ENCODE data around the gene PGS1.

The PGS1 gene

DNA sequence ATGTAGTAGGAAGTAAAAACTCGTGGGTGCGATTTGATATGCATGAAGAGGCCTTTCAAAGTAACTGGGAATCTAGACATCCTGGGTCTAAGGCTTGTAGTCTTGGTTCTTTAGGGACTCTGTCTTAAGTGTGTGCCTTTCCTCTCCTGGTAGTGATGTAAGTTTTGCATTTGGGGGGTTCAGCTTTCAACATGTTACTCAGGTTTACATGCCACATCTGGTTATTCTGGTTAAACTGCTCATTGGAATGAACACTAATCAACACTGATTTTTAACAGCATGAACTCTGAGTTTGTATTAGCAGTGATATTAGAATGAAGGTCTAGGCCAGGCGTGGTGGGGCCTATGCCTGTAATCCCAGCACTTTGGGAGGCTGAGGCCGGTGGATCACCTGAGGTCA, 15.1 kb downstream of the PGS1 start:
- DNase-seq (ENCODE audit: low read depth in 2 of 2) = no peak
- no peak overlapping the region for H3K4me3 ChIP-seq (replicated peaks in 1 of 2; ENCODE audit: low read depth in 2 of 2, low read length in 2 of 2)
- TF ChIP-seq, protein P1, sequence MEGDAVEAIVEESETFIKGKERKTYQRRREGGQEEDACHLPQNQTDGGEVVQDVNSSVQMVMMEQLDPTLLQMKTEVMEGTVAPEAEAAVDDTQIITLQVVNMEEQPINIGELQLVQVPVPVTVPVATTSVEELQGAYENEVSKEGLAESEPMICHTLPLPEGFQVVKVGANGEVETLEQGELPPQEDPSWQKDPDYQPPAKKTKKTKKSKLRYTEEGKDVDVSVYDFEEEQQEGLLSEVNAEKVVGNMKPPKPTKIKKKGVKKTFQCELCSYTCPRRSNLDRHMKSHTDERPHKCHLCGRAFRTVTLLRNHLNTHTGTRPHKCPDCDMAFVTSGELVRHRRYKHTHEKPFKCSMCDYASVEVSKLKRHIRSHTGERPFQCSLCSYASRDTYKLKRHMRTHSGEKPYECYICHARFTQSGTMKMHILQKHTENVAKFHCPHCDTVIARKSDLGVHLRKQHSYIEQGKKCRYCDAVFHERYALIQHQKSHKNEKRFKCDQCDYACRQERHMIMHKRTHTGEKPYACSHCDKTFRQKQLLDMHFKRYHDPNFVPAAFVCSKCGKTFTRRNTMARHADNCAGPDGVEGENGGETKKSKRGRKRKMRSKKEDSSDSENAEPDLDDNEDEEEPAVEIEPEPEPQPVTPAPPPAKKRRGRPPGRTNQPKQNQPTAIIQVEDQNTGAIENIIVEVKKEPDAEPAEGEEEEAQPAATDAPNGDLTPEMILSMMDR (IDR thresholded peaks at IDR 0.05; ENCODE audit: low read depth, low read length) = no peak

DNA sequence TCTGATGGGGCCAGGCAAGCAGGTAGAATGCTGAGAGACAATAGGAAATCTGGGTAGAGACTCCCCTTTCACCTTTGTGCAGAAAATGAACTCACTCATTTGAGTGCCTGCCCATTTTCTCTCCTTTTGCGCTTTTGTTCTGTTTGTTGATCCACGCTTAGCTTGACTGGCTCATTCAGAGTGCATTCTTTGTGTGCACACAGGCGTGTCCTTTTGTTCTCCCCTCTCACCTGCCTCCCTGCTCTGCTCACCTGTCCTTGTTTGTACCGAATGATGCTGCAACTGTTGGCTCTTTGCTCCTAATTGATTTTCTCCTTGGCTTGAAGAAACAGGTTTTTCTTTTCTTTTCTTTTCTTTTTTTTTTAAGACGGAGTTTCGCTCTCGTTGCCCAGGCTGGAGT, 15.8 kb downstream of the PGS1 start:
- no peak for DNase-seq (ENCODE audit: low read depth in 2 of 2)
- no peak overlapping the region for H3K4me3 ChIP-seq (replicated peaks in 1 of 2; ENCODE audit: low read depth in 2 of 2, low read length in 2 of 2)
- TF ChIP-seq, protein P1 (IDR thresholded peaks at IDR 0.05; ENCODE audit: low read depth, low read length) = no peak

DNA sequence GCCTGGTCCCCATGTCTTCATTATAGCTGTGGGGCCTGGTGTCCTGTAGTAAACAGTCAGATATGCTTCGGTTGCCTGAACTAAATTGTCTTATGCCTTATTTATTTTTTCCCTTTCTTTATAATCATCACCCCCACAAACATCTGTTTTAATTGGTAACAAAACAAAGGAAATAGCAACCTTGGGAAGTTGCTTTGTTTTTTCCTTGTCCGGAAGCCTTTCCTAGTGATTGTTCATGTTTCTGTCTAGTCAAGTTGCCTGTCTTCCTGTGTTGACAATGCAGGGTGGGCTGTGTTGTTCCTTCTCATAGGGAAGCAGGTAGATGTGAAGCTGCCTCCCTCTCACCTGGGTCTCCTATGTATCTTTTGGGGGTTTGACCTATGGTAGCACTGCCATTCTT, 16.7 kb downstream of the PGS1 start:
- H3K4me3 ChIP-seq (replicated peaks in 1 of 2; ENCODE audit: low read depth in 2 of 2, low read length in 2 of 2) = no peak overlapping the region
- DNase-seq (ENCODE audit: low read depth in 2 of 2) = no peak
- TF ChIP-seq, protein P1 (IDR thresholded peaks at IDR 0.05; ENCODE audit: low read depth, low read length) = no peak

DNA sequence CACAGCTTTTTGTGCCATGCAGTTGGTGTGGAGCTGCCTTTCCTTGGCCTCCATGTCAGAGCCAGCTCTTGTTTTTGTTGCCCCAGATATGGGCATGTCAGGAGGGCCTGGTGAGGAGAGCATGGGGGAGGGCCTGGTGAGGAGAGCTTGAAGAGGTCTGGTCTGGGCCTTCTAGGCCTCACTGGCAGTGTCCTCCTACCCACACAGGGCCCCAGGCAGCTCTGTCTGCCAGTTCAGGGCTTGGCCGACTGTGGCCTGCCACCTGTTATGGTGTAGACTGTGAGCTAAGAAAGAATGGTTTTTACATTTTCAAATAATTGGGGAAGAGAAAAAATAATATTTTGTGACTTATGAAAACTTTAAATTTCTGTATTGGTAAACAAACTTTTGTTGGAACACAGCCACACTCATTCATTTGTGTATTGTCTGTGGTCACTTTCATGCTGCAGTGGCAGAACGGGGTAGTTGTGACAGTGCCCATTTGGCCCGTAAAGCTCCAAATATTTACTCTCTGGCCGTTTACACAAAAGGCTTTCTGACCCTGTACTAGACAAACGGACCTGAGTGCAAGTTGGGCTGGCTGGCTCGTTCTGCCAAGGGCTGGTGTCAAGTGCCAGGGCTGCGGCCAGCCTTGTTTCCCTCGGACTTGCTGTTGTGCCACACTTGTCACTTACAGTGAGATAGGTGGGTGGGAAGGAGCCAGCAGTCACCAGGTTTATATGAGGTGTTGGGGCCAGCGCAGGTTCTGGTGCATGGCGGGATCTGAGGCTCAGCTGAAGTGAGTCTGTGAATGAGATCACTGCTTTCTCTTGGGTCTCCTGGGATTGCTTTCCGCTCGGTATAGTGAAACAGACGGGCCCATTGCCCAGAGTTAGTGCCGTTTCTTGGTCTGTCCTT, 18.2 kb downstream of the PGS1 start:
- no peak overlapping the region for H3K4me3 ChIP-seq (replicated peaks in 1 of 2; ENCODE audit: low read depth in 2 of 2, low read length in 2 of 2)
- peak; percentile 39 to 68 for DNase-seq (ENCODE audit: low read depth in 2 of 2)
- TF ChIP-seq, protein P1 (IDR thresholded peaks at IDR 0.05; ENCODE audit: low read depth, low read length) = no peak

DNA sequence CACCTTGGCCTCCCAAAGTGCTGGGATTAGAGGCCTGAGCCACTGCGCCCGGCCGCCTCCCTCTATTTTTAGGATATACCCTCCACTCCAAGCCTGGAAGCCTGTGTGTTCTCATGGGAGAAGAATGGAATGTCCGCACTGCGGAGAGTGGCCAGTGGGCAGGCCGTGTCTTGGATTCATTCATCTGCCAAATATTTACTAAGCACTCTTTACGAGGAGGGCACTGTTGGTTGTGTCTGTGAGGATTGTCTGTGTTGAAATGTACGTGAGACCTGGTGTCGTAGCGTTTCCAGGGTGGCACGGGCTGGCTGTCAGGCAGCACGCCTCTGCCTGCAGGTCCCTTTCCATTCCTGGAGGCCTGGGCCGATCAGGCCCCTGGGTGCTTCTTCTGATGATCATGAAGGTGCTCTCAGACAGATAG, 19.2 kb downstream of the PGS1 start:
- DNase-seq (ENCODE audit: low read depth in 2 of 2) = peak; percentile 59 to 70
- TF ChIP-seq, protein P1 (IDR thresholded peaks at IDR 0.05; ENCODE audit: low read depth, low read length) = no peak

DNA sequence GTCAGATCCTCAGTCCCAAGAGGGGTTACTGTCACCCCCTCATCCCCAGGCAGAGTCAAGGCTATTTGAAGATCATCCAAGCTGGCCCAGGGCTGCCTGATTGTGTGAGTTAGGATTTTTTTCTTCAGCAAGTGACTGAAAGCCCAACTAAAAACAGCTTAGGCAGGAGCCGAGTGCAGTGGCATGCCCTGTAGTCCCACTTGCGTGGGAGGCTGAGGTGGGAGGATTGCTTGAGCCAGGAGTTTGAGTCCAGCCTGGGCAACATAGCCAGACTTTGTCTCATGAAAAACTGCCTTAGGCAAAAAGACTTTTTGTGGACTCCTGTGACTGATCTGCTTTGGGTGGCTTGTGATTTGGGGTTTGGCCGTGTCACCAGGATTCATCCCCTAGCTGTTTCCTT, 19.9 kb downstream of the PGS1 start:
- DNase-seq (ENCODE audit: low read depth in 2 of 2) = no peak
- H3K4me3 ChIP-seq (replicated peaks in 1 of 2; ENCODE audit: low read depth in 2 of 2, low read length in 2 of 2) = no peak overlapping the region
- TF ChIP-seq, protein P1 (IDR thresholded peaks at IDR 0.05; ENCODE audit: low read depth, low read length) = no peak

More for the DNA sequence above, 19.2 kb downstream of the PGS1 start:
- H3K4me3 ChIP-seq (replicated peaks in 1 of 2; ENCODE audit: low read depth in 2 of 2, low read length in 2 of 2) = no peak overlapping the region
